NCI-H1436 (cell line): ENCODE data around the gene TBC1D16.

Source experiments
- DNase-seq: peaks from one replicate; lab custom pipeline; 2025; lab: John Stamatoyannopoulos, UW

The TBC1D16 gene

DNA sequence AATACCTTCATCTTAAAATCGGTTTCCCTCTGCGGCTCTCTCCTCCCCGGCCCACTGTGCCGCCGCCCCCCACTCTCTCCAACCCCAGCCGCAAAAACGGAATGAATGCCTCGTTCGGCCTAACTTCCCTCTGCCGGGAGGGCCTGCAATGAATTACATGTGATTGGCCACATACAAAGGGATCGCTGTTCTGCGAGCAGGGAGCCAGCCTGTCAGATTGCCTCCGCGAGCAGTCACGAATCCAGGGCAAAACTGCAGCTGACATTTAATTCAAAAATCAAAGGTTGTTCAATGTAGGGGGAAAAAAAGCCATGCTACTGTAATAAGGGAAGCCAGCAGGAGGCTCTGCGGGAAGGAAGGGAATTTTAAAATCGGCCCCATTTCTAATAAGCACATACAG, 84.9 kb downstream of the TBC1D16 start:
- no peak for DNase-seq

DNA sequence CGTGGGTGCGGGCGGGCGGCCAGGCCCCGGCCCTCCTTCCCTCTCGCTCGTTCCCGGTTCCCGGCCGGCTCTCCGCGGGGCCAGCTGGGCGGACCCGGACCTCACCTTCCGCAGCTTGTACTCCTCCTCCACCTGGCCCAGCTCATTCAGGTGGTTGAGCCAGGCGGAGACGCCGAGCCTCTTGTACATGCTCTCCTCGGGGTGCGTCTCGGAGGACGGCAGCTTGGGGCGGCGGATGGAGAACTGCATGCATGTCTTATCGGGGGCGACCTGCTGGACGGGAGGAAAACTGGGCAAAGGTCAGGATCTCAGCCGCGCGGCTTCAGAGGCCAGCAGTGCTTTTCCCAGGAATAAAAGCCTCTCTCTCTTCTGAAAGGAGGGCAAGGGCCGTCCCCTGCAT, 85.4 kb downstream of the TBC1D16 start:
- DNase-seq = no peak

DNA sequence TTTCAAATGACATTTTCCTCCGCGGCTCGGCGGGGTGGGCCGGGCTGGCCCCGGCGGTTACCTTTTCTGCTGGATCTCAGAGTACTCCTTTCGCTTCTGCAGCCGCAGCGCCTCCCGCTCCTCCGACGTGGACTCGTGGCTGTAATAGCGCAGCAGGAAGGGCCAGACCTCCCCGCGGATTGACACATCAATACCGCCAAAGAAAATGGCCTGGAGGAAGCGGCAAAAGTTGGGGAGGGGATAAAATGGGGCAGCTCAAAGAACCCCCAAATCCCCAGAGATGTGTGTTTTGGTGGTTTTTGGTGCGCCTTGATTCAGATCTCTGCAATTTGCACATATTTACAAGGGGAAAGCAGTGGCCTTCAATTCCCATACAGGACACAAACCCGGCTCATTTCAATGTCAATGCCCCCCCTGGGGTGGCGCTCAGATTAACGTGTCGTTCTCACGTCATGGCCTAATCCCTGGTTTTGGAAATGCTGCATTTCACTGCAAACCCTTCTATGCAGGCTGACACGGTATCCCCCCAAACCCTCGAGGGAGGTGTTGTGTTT, 85.9 kb downstream of the TBC1D16 start:
- no peak for DNase-seq

DNA sequence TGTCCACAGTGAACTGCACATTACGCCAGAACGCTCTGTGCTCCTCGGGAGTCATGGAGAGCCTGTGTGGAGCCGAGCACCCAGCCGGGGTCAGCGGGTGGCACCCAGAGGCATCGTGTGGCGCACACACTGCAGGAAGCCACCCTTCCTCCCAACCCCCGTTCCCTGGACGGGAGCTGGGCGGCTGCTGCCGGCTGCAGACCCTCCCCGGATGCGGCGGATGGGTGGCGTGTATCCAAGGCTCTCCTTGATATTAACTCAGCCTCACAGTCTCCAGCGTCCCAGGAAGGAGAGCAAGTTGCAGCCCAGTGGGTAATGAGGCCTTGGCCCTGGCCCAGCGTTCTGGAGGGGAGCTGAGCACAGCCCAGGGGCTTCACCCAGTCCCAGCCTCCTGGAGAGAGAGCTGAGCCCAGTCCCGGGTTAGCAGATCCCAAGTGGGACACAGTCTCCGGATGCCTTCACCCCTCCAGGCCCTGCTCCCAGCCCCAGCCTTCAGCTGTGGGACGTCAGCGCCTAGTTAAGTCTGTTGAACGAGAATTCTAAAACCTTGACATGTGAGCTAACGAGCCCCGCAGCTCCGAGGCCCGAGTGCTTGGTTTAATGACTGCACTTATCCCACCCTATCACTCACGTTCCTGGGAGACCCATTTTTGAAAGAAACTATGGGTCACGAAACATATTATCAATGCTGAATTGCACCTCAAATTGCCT, 86.6 kb downstream of the TBC1D16 start:
- DNase-seq = no peak

DNA sequence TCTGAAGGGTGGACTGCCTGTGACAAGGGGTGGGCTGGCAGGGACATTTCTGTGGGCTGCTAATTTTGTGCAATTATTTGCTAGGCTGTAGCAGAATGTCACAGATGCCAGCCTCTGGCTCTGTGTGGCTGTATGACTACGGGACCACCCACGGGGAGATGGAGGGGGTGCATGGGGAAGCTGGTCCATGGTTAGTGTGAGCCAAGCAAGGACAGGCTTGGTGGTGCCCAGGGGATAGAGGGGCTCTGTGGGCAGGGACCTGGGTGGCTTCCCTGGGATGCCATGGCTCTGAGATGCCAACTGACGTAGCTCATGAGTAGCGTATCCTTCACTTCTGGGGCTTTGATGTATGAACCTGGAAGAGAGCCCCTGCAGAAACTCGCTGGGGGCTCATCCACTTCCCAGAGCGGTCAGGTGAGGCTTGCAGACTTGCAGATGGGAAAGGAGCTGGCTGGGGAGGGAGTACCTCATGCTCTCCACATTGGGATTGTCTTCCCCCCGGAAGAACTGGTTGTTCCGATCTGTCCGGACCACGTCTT, 87.2 kb downstream of the TBC1D16 start:
- DNase-seq = no peak

DNA sequence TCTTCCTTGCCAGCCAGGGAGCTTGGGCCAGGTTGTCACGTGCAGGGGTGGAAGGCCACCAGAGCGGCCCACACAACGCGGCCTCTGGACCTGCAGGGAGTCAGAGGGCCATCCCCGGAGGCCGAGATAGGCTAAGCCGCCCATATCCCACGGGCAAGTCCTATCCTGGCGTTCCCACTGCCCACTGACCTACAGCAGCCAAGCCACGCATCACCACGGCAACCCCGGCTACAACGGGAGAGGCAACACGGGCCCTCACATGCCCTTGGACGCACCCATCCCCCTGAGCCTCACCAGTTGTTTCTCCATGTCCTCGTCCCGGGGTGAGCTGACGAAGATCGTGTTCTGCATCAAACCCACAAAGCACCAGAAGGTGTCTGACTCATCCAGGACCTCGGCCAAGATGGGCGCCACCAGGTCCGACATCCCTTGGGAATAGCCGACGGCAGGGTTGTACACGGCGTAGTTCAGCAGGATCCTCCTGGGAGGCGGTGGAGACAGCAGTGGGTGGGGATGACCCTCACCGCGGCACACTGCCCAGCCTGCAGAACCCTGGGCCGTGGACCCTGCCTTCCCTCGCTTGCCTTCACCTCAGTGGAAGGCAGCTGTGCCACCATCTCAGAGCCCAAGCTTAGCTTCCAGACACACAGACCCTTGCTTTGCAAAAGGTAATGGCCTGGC, 88.2 kb downstream of the TBC1D16 start:
- no peak for DNase-seq

DNA sequence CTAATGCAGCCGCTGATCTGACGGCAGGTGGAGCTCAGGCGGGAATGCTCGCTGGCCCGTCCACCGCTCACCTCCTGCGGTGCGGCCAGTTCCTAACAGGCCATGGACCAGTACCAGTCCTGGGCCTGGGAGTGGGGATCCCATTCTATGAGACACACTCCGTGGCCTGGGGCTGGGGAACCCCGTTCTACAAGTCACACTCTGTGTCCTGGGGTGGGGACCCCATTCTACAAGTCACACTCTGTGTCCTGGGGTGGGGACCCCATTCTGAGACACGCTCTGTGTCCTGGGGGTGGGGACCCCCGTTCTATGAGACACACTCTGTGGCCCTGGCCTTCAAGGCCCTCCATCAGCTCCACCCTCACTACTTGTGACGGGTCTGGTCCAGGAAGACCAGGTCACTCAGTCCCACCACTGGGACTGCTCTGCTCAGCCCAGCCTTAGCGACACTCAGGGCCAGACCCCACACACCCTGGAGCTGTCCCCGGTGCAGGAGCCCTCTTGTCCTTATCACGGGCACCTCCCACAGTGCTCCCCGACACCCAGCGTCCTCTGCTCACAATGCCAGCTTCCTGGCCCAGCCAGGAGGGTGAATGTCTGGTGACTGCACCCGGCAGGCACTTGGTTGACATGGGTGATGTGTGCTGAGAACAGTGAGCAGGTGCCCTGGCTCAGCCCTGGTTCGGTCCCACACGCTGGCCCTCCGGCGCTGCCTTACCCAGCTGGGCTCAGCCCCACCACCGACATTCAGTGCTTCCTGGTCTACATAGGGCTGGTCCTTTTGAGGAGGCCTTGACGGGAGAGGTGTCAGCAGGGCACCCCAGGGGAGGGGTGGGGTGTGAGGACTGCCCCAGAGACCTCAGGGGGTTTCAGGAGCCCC, 89.1 kb downstream of the TBC1D16 start:
- DNase-seq = no peak

DNA sequence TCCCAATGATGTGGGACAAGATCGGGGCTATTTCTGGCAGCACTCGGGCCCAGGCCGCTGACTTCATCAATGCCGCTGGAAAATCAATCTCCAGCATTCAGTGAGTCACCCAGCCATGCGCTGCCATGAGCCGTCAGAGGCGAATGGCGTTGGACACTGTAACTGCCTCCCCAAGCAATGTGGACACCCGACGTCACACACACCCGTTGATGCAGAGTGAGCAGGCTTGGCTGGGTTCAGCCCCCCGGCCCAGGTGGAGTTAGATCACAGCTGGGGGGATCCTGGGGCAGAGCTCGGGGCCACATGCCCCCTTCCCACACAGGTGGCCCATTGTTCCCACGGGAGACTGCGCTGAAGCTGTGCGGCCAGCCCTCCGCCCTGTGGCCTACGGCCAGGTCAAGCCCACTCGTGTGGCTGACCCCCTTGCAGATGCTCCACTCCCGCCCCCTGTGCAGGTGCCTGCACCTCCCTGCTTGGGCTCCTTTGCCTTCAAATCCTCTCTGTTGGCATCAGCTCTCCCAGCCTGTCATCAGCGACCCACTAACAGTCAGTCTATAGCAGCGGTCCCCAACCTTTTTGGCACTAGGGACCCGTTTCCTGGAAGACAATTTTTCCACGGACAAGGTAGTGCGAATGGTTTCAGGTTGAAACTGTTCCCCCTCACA, 89.9 kb downstream of the TBC1D16 start:
- no peak for DNase-seq

DNA sequence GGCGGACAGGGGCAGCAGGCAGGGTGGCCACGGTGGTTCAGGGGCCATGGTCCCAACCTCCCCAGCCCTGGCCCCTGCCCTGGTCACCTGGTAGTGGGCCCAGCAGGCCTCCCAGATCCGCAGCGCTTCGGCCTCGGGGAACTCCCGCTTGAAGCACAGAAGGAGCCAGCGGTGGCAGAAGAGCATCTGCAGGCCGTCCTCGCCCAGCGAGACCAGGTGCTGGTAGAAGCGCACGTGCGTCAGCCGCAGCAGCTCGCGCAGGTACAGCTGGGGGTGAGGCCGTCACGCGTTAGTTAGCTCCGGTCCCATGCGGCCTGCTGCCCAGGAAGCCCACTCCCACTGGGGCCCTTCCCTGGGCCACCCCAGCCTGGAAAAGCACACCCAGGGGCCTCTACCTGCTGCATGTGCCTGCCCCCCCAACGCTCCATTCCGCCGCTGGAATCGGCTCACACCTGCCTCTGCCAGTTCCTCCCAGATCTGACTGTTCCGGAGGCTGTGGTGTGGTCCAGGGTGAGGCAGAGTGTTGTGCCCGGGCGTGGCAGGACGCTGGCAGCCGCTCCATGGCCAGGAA, 90.8 kb downstream of the TBC1D16 start:
- no peak for DNase-seq

DNA sequence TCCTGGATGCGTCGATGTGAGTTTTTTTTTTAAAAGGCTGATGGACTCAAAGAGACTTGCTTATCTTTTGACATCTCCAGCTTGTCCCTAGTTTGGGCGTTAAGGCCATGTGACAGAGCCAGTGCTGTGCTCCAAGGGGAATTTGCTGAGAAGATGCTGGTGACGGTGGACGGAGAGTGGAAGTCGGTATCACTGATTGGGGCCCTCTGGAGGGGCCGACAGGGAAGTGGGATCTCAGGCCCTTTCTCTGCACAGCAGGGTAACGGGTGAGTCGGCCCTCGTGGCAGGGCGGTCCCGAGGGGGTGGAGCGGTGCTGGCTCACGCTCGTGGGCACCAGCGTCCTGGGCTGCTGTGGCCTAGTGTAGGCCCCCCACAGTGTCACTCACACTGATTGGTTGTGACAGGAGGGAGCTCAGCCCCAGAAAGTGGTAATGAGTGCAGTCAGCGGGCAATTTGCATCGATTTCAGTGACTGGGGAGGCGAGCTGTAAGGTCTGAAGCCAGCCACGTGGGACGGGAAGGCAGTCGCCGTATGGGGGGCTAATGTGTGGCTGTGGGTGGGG, 91.3 kb downstream of the TBC1D16 start:
- no peak for DNase-seq

DNA sequence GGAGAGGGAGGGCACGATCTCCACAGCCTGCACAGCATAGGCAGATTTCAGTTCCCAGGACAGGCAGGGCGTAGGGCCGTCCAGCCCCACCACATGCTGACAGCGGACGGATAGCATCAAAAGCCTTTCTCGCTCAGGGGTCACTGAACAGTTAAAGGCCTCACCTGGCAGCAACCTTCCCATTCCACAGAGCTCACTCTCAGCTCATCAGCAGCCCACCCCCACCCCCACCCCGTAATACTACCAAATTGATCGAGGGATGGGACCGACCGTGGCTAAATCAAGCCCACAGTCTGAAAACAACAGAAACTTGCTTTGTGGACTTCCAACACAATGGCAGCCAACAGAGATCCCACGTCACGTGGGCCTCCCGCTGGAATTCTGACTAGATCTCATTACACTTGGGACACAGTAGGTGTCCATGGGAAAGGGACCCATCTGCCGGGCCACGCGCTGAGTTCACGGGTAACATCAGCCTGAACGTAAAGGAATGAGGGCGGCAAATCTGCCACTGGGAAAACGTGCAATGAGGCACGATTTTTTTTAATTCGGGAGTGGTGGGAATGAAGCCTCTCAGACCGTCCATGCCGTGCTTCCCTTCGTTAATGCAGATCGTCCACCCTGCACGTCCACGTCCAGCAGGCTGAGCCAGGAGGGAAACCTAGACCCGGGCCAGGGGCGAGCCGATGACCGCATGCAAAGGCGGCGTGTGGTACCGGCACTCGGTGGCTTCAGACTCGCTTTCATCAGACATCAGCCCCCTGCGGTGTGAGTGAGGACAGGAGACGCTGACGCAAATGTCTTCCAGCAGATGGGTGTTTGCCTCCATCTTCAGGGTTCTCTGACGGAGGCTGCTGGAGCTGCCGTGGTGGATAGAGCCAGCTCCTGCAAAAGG, 92.1 kb downstream of the TBC1D16 start:
- no peak for DNase-seq

DNA sequence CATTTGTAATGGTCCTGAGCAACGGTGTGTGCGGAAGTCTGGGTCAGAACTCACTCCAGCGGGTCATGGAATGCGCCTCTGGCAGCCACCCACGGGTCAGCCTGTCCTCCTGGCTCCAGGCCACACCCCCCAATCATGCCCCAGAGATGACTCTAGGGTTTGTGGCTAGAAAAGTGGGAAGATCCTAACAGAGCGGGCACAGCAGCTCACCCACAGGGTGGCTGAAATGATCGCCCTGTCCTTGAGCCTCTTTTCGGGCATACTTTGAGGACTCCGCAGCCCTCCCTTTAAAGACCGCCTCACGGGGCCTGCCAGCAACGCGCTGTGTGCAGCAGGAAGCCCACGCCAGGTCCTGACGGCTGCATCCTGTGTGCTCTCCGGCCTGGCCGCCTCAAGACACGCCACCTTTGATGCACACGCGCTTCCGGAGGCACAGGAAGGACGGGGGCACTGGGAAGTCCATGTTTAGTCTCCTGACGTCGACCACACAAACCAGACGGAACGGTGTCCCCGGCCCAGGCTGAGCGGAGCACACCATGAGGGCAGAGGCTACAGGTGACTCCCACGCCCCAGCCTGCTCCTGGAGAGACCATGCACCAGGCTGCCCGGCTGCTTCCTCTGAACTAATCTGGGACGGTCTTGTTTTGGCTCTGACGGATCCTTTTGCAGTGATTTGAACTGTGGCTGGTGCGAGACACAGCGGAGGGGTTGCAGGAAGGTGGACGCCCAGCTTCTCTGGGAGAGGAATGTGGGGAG, 92.9 kb downstream of the TBC1D16 start:
- no peak for DNase-seq

DNA sequence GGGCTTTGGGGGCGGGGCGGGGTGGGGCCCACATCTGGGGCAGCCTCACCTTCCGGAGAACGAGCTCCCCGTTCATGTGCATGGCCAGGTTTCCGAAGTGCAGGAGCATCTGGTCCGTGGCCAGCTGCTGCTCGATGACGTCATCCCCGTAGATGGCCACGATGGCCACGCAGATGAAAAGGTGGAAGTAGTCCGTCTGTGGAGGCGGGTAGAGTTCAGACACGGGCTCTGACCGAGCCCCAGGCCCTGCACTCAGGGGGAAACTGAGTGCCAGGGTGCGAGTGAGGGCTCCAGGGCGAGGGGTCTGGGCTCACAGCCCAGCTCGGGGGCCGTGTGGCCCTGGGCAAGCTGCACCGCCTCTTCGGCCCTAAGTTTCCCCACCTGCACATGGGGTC, 93.7 kb downstream of the TBC1D16 start:
- DNase-seq = no peak

DNA sequence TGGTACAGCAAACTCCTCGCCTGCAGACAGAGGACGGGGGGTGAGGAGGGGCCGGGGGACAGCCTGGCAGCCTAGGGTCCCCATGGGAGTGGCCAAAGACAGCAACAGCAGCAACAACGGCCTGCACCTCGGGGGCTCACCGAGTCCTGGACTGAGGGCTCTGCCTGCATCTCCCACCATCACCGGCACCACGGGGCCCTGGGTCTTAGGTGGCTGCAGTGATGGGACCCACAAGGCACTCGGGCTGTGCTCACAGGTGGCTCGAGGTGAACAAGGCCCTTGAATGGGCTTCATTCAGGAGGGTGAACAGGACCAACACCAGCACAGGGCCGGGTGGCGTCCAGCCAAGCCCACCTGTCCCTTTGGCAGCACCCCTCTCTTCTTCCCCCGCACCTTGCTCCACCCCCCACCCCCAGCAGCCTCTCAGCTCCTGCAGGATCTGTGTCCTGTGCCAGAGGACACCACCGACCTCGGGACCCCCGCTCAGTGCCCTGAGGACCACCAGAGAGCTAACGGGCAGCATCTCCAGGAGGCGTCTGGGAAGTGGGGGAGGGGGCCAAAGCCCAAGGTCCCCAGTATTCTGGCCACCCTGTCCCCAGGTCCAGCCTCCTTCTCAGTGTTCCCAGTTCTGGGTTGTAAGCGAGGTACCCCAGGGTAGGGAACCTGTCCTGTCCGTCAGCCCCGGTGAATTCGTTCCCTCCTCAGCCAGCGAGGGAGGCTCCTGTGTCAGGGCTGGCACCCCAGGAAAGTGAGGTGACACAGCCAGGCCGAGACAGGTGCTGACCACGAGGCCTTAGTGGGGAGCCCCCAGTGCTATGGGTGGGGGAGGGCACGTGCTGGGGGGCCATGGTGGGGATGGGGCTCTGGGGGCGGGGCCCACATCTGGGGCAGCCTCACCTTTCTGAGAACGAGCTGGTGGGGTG, 94.3 kb downstream of the TBC1D16 start:
- no peak for DNase-seq

DNA sequence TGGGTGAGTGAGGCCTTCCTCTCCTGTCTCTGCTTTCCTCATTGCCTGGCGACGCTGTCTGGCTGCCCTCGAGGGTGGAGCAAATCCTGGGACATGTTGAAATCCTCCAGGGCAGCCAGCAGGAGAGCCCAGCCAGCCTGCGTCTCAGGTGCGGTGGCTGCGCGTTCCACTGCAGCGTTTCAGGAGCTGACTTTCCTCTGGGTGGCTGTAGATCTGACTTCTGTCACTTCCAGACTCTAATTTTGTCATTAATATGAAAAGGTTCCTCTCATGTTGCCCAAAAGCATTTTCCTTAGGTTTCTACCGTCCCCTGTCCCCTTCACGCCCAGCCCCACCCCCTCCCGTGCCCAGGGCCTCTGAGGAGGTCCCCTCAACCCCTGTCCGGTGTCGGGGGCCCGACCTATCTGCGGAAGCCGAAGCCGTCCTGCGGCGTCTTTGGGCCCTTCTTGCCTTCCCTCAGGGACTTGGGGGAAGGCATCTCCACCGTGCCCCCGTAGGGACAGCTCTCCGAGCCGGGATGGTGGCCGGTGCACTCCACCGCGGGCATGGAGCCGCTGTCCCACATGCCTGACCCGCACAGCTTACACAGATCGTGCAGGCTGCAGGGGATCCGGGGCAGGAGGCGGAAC, 95.1 kb downstream of the TBC1D16 start:
- DNase-seq = no peak

DNA sequence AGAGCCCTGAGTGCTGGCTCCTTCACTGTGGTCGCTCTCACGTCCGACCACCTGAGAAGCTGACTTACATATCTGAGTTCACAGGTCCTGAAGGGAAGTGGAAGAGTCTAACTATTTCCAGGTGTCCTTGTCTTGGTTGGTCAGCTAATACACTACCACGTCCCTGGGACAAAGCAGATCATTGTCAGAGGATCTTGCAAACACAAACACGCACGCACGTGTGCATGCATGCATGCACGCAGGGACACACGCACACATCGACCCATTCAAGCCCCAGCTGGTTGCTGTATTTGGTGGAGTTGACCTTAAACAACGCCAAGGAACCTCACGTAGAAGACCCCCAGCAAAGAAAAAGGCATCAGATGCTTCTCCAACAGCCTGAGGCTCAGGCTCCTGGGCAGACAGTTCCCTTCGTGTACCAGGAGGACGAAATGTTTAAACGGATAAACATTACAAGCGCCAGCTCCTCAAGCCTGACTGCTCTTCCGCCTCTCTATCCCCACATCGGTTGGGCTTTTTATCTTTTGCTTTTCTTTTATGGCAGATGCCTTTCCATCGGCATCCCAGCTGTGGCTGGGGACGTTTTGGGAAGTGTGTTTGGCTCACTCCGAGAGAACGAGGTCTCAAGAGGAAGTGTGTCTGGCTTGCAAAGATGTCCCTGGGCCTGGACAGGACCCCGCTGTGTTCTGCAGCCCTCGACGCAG, 95.8 kb downstream of the TBC1D16 start:
- no peak for DNase-seq

DNA sequence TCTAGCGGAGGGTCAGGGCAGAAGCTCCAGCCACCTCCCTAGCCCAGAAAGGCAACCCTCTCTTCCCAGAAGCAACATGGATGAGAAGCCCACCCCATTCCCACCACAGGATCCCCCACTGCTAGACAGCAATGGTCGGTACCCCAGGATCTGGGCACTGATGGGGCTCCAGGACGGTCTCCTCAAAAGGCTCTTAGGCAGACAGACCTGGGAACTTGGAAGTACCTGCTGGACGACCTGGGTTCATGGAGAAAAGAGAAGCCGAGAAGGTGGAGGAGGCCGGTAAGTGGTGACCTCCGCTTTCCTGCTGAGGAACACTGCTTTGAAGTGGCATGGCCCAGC, 96.6 kb downstream of the TBC1D16 start:
- no peak for DNase-seq
